Caco-2 (cell line): ENCODE measurements around the gene AKAP6. TPM values are rescaled to one million over a fixed set of nuclear protein-coding genes. Genes with fewer than 3 reads are reported as not detected.

Experiments
- BruUV-seq: library from RNA; stranded (reverse); fragments of 400-500 nt; replicated peaks from 2 replicates; lab custom pipeline; 2021; lab: Mats Ljungman, UMichigan
- CTCF ChIA-PET: fragments of 300-600 bp; sonication (Branson Sonifier 250); formaldehyde crosslinking; loops from one replicate; lab custom pipeline; 2022; ENCODE audit warnings: antibody characterized with exemption; lab: Charles Lee
- POLR2A ChIA-PET: fragments of 300-600 bp; sonication (Branson Sonifier 250); formaldehyde crosslinking; loops from one replicate; lab custom pipeline; 2022; ENCODE audit warnings: antibody characterized with exemption; lab: Charles Lee
- DNase-seq, 2 experiments: peaks; one replicate each; pipeline versions ENCODE4 v3.0.0 to v3.0.0-alpha.2; 2020 to 2022
- H3K27me3 ChIP-seq: replicated peaks from 2 replicates; pipeline ENCODE4 v1.6.0; 2011; ENCODE audit warnings: low read length; ENCODE audit not compliant: control insufficient read depth, insufficient read depth
- H3K36me3 ChIP-seq: 2 replicates; pipeline ENCODE4 v1.5.1; 2011; ENCODE audit warnings: low read length; ENCODE audit not compliant: control insufficient read depth, insufficient read depth
- H3K4me1 ChIP-seq: fragments of 250-450 bp; sonication (Bioruptor Pico); 2 replicates; pipeline ENCODE4 v1.5.1; 2020; ENCODE audit warnings: mild to moderate bottlenecking
- H3K4me3 ChIP-seq: 2 replicates; pipeline ENCODE4 v1.5.1; 2011; ENCODE audit warnings: low read depth, mild to moderate bottlenecking, control low read depth, low read length
- H3K9me3 ChIP-seq: fragments of 250-450 bp; sonication (Bioruptor Pico); 2 replicates; pipeline ENCODE4 v1.5.1; 2020; ENCODE audit warnings: mild to moderate bottlenecking, moderate library complexity
- H3K27ac Mint-ChIP-seq: one replicate; pipeline ENCODE4 v1.8.0; 2022; ENCODE audit warnings: mixed read lengths; ENCODE audit not compliant: unreplicated experiment
- H3K27me3 Mint-ChIP-seq: one replicate; pipeline ENCODE4 v1.8.0; 2022; ENCODE audit warnings: mixed read lengths; ENCODE audit not compliant: insufficient read depth, unreplicated experiment
- H3K36me3 Mint-ChIP-seq: one replicate; pipeline ENCODE4 v1.8.0; 2022; ENCODE audit warnings: mild to moderate bottlenecking, mixed read lengths; ENCODE audit not compliant: insufficient read depth, unreplicated experiment
- H3K4me1 Mint-ChIP-seq: one replicate; pipeline ENCODE4 v1.8.0; 2022; ENCODE audit warnings: low read depth, mixed read lengths; ENCODE audit not compliant: unreplicated experiment
- H3K4me3 Mint-ChIP-seq: one replicate; pipeline ENCODE4 v1.8.0; 2022; ENCODE audit warnings: mild to moderate bottlenecking, moderate library complexity, mixed read lengths; ENCODE audit not compliant: unreplicated experiment
- H3K9me3 Mint-ChIP-seq: one replicate; pipeline ENCODE4 v1.8.0; 2022; ENCODE audit warnings: mixed read lengths; ENCODE audit not compliant: unreplicated experiment
- intact Hi-C: fragments of 100-400 bp; cut with micrococcal nuclease; formaldehyde crosslinking; loops from one replicate; pipeline ENCODE4 v1.10.0; 2022; ENCODE audit not compliant: unreplicated experiment
- total RNA-seq: library from RNA; stranded (reverse); gene quantifications from 2 replicates; pipeline ENCODE4 v1.2.3, GENCODE V29; 2022
- TF ChIP-seq, protein P1 (sequence below), 2 experiments: fragments of 200-600 bp in 1 of 2; IDR thresholded peaks; 1 replicate in 1 of 2; 2 replicates in 1 of 2; pipeline versions ENCODE4 v1.5.1 to v1.8.0; 2011 to 2022; ENCODE audit warnings: antibody characterized with exemption in 1 of 2, control low read depth in 1 of 2, inconsistent platforms in 1 of 2, low read depth in 1 of 2, low read length in 1 of 2, mild to moderate bottlenecking in 1 of 2, moderate library complexity in 1 of 2; ENCODE audit not compliant: insufficient read depth in 1 of 2, severe bottlenecking in 1 of 2, unreplicated experiment in 1 of 2

Gene AKAP6
- total RNA-seq, 1 experiment from 2014 or later, result 3.0 TPM

DNA sequence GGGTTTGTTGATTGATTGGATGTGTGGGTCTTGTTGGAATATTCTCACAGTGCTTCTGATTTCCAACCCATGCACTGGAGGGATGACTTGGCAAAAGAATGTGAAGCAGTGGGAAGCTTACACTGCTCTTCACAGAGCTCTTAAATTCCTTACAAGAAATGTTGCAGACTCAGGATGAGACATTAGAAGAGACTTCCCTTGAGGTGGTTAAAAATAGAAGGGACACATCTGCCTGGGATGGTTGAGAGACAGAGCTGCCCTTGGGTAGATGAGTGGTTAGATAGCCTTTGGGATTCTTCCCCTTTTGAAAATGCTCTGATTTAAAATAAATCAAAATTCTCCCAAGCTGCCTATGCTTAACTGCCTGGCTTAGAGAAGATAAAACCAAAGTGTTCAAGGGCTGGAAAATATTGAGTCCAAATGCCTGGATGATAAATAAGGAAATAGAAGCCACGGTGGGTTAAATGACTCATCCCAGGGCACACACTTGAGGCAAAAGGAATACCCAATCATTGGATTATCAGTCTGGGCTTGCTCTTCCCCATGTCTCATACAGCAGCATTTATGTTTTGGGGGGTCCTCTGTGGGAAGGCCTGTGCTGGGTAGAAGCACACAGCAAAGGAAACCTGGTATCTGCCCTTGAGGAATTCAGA is 264.3 kb downstream of the AKAP6 start:
- no TSS peak for BruUV-seq
- peaks cover 5% of the 10 kb centered on the region for H3K27me3 Mint-ChIP-seq
- no peaks in the 10 kb centered on the region for H3K9me3 Mint-ChIP-seq
- no peak overlapping the region for H3K4me3 Mint-ChIP-seq
- no peaks in the 10 kb centered on the region for H3K4me1 Mint-ChIP-seq
- H3K9me3 ChIP-seq, result no peaks in the 10 kb centered on the region
- intact Hi-C loops, result no loop called here
- no peaks in the 10 kb centered on the region for H3K27me3 ChIP-seq
- TF ChIP-seq, protein P1, sequence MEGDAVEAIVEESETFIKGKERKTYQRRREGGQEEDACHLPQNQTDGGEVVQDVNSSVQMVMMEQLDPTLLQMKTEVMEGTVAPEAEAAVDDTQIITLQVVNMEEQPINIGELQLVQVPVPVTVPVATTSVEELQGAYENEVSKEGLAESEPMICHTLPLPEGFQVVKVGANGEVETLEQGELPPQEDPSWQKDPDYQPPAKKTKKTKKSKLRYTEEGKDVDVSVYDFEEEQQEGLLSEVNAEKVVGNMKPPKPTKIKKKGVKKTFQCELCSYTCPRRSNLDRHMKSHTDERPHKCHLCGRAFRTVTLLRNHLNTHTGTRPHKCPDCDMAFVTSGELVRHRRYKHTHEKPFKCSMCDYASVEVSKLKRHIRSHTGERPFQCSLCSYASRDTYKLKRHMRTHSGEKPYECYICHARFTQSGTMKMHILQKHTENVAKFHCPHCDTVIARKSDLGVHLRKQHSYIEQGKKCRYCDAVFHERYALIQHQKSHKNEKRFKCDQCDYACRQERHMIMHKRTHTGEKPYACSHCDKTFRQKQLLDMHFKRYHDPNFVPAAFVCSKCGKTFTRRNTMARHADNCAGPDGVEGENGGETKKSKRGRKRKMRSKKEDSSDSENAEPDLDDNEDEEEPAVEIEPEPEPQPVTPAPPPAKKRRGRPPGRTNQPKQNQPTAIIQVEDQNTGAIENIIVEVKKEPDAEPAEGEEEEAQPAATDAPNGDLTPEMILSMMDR (IDR thresholded peaks at IDR 0.05; ENCODE audit: insufficient read depth in 1 of 2, low read depth in 1 of 2, low read length in 1 of 2, severe bottlenecking in 1 of 2, unreplicated experiment in 1 of 2), result no peak
- no peak overlapping the region for H3K27ac Mint-ChIP-seq
- POLR2A ChIA-PET, result no interaction called here
- no peak for DNase-seq
- H3K36me3 ChIP-seq, result no peaks in the 10 kb centered on the region
- H3K4me3 ChIP-seq, result no peak overlapping the region
- no peaks in the 10 kb centered on the region for H3K4me1 ChIP-seq
- CTCF ChIA-PET, result no interaction called here
- no peaks in the 10 kb centered on the region for H3K36me3 Mint-ChIP-seq

DNA sequence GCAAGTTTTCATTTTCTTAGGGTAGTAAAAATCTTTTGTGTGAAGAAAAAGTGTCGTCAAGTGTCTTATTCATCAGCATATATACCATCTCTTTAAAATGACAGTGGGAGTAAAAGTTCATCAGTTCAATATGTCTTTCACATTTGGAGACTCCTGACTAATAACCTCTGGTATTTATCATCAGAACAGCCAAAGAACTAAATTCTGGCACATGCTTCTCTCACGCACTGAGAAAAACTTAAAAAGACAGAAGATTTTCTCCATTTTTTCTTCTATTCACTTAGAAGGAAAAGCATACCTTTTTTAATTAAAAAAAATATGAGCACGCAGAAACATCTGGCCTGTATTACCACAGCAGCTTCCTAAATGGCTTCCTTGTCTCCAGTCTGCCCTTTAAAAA is 265.7 kb downstream of the AKAP6 start:
- TF ChIP-seq, protein P1 (IDR thresholded peaks at IDR 0.05; ENCODE audit: insufficient read depth in 1 of 2, low read depth in 1 of 2, low read length in 1 of 2, severe bottlenecking in 1 of 2, unreplicated experiment in 1 of 2), result no peak
- no TSS peak for BruUV-seq
- H3K27me3 ChIP-seq, result no peaks in the 10 kb centered on the region
- Mint-ChIP-seq H3K27ac (no peak overlapping the region), H3K27me3 (peaks cover 5% of the 10 kb centered on the region), H3K36me3 (no peaks in the 10 kb centered on the region), H3K9me3 (no peaks in the 10 kb centered on the region), H3K4me1 (no peaks in the 10 kb centered on the region), H3K4me3 (no peak overlapping the region)
- H3K36me3 ChIP-seq, result no peaks in the 10 kb centered on the region
- H3K4me1 ChIP-seq, result no peaks in the 10 kb centered on the region
- ChIA-PET CTCF (no interaction called here), POLR2A (no interaction called here)
- DNase-seq, result no peak
- no peak overlapping the region for H3K4me3 ChIP-seq
- intact Hi-C loops, result no loop called here
- H3K9me3 ChIP-seq, result no peaks in the 10 kb centered on the region

DNA sequence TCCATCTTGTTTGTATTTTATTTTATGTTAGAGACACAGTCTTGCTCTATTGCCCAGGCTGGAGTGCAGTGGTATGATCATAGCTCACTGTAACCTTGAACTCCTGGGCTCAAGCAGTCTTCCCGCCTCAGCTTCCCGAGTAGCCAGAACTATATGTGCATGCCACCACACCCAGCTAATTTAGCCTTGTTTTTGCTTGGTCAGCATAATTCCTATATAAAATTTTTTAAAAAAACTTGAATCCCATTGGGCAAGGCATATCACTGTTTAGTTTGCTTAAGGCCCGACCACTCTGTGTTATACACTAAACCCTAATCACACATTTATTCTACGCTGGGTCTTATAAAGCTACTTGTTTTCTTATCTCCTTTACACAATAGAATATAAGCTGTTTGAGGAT is 266.4 kb downstream of the AKAP6 start:
- H3K4me3 ChIP-seq, result no peak overlapping the region
- peaks cover 5% of the 10 kb centered on the region for H3K27me3 Mint-ChIP-seq
- H3K36me3 Mint-ChIP-seq, result no peaks in the 10 kb centered on the region
- POLR2A ChIA-PET, result no interaction called here
- no peaks in the 10 kb centered on the region for H3K9me3 ChIP-seq
- no peak for DNase-seq
- BruUV-seq, result no TSS peak
- TF ChIP-seq, protein P1 (IDR thresholded peaks at IDR 0.05; ENCODE audit: insufficient read depth in 1 of 2, low read depth in 1 of 2, low read length in 1 of 2, severe bottlenecking in 1 of 2, unreplicated experiment in 1 of 2), result no peak
- no peaks in the 10 kb centered on the region for H3K36me3 ChIP-seq
- no peaks in the 10 kb centered on the region for H3K27me3 ChIP-seq
- no peaks in the 10 kb centered on the region for H3K4me1 ChIP-seq
- intact Hi-C loops, result no loop called here
- H3K27ac Mint-ChIP-seq, result no peak overlapping the region
- CTCF ChIA-PET, result no interaction called here
- no peak overlapping the region for H3K4me3 Mint-ChIP-seq
- H3K9me3 Mint-ChIP-seq, result no peaks in the 10 kb centered on the region
- no peaks in the 10 kb centered on the region for H3K4me1 Mint-ChIP-seq
